Astrocyte (in vitro differentiated cells and primary cell): Measurements from ENCODE around the gene ADAMTS19. TPM values are rescaled to one million over a fixed set of nuclear protein-coding genes. Genes with fewer than 3 reads are reported as not detected.

Experiments used
- DNase-seq: peaks from one replicate; pipeline ENCODE4 v3.0.0-alpha.2; 2010; ENCODE audit warnings: low read depth
- FAIRE-seq: peaks from 2 replicates; lab custom pipeline; 2011; peaks lifted over from hg19 to GRCh38; lab: Jason Lieb, UNC
- H2AFZ ChIP-seq: 2 replicates; pipeline ENCODE4 v1.6.0; 2012; ENCODE audit warnings: low read depth, low read length, inconsistent platforms
- H3K27ac ChIP-seq: 2 replicates; pipeline ENCODE4 v1.5.1; 2011; ENCODE audit warnings: low read depth, low read length, inconsistent platforms
- H3K27me3 ChIP-seq: 2 replicates; pipeline ENCODE4 v1.6.0; 2011; ENCODE audit warnings: low read length, inconsistent platforms; ENCODE audit not compliant: insufficient read depth
- H3K36me3 ChIP-seq: 2 replicates; pipeline ENCODE4 v1.5.1; 2011; ENCODE audit warnings: low read length, inconsistent platforms; ENCODE audit not compliant: insufficient read depth
- H3K4me1 ChIP-seq: 2 replicates; pipeline ENCODE4 v1.5.1; 2011; ENCODE audit warnings: low read length, inconsistent platforms; ENCODE audit not compliant: insufficient read depth
- H3K4me2 ChIP-seq: 2 replicates; pipeline ENCODE4 v1.6.0; 2012; ENCODE audit warnings: low read length, inconsistent platforms
- H3K4me3 ChIP-seq: 2 replicates; pipeline ENCODE4 v1.5.1; 2011; ENCODE audit warnings: low read depth, mild to moderate bottlenecking, low read length, inconsistent platforms; ENCODE audit not compliant: insufficient read depth
- H3K79me2 ChIP-seq: 2 replicates; pipeline ENCODE4 v1.6.0; 2012; ENCODE audit warnings: mild to moderate bottlenecking, low read length, inconsistent platforms; ENCODE audit not compliant: insufficient read depth
- H3K9ac ChIP-seq: 2 replicates; pipeline ENCODE4 v1.6.0; 2012; ENCODE audit warnings: mild to moderate bottlenecking, low read length, inconsistent platforms
- H3K9me3 ChIP-seq: 2 replicates; pipeline ENCODE4 v1.5.1; 2012; ENCODE audit warnings: low read depth, mild to moderate bottlenecking, low read length, inconsistent platforms; ENCODE audit not compliant: insufficient read depth
- H4K20me1 ChIP-seq: 2 replicates; pipeline ENCODE4 v1.6.0; 2012; ENCODE audit warnings: low read length, inconsistent platforms; ENCODE audit not compliant: insufficient read depth
- H3K27ac Mint-ChIP-seq: one replicate; pipeline ENCODE4 v1.8.0; 2021; ENCODE audit warnings: mild to moderate bottlenecking, mixed read lengths; ENCODE audit not compliant: unreplicated experiment
- H3K27me3 Mint-ChIP-seq: one replicate; pipeline ENCODE4 v1.8.0; 2021; ENCODE audit warnings: low read depth, mixed read lengths; ENCODE audit not compliant: unreplicated experiment
- H3K36me3 Mint-ChIP-seq: one replicate; pipeline ENCODE4 v1.8.0; 2021; ENCODE audit warnings: low read depth, mixed read lengths; ENCODE audit not compliant: unreplicated experiment
- H3K4me1 Mint-ChIP-seq: one replicate; pipeline ENCODE4 v1.8.0; 2021; ENCODE audit warnings: low read depth, mixed read lengths; ENCODE audit not compliant: unreplicated experiment
- H3K4me3 Mint-ChIP-seq: one replicate; pipeline ENCODE4 v1.8.0; 2021; ENCODE audit warnings: mild to moderate bottlenecking, moderate library complexity, mixed read lengths; ENCODE audit not compliant: unreplicated experiment
- H3K9me3 Mint-ChIP-seq: one replicate; pipeline ENCODE4 v1.8.0; 2021; ENCODE audit warnings: mild to moderate bottlenecking, mixed read lengths; ENCODE audit not compliant: unreplicated experiment
- EZH2 ChIP-seq: IDR thresholded peaks from 2 replicates; pipeline ENCODE4 v1.6.1; 2012; ENCODE audit warnings: mild to moderate bottlenecking, low read length, inconsistent platforms; ENCODE audit not compliant: insufficient read depth
- total RNA-seq: library from RNA; stranded (reverse); gene quantifications from 2 replicates; pipeline ENCODE4 v1.2.1, GENCODE V29; 2021
- TF ChIP-seq, protein P1 (sequence below): IDR thresholded peaks from 2 replicates; pipeline ENCODE4 v1.5.1; 2011; ENCODE audit warnings: low read depth, mild to moderate bottlenecking, inconsistent platforms, low read length, moderate library complexity; ENCODE audit not compliant: insufficient read depth

Gene ADAMTS19
- total RNA-seq, 1 donor from 2014 or later: 0.61 TPM

DNA sequence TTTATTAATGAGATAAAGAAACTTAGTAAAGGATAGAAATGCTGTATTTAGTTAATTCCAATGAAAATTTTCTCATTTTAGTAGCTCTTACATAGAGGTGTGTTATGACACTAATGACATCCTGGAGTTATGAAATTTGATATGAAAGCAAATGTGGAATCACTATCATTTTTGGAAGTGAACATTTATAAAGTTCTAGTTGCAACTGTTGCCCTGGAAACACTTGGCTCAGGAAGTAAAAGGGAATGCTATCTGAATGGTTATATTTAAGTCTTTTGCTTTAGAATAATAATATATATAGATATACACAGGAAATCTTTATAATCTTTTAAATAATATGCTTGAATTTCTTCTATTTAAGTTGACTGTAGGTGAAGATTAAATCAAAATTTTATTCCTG lies 16.7 kb downstream of the ADAMTS19 start:
- no peak overlapping the region for H3K9ac ChIP-seq
- no peak overlapping the region for H3K4me3 ChIP-seq
- Mint-ChIP-seq H3K4me1 (no peaks in the 10 kb centered on the region), H3K36me3 (no peaks in the 10 kb centered on the region), H3K27ac (no peak overlapping the region), H3K4me3 (no peak overlapping the region), H3K27me3 (no peaks in the 10 kb centered on the region), H3K9me3 (no peaks in the 10 kb centered on the region)
- no peaks in the 10 kb centered on the region for H3K9me3 ChIP-seq
- TF ChIP-seq, protein P1, sequence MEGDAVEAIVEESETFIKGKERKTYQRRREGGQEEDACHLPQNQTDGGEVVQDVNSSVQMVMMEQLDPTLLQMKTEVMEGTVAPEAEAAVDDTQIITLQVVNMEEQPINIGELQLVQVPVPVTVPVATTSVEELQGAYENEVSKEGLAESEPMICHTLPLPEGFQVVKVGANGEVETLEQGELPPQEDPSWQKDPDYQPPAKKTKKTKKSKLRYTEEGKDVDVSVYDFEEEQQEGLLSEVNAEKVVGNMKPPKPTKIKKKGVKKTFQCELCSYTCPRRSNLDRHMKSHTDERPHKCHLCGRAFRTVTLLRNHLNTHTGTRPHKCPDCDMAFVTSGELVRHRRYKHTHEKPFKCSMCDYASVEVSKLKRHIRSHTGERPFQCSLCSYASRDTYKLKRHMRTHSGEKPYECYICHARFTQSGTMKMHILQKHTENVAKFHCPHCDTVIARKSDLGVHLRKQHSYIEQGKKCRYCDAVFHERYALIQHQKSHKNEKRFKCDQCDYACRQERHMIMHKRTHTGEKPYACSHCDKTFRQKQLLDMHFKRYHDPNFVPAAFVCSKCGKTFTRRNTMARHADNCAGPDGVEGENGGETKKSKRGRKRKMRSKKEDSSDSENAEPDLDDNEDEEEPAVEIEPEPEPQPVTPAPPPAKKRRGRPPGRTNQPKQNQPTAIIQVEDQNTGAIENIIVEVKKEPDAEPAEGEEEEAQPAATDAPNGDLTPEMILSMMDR: no peak
- TF ChIP-seq EZH2: no peak
- no peak for FAIRE-seq
- H3K4me1 ChIP-seq: no peaks in the 10 kb centered on the region
- no peaks in the 10 kb centered on the region for H4K20me1 ChIP-seq
- DNase-seq: no peak
- H3K79me2 ChIP-seq: no peaks in the 10 kb centered on the region
- no peaks in the 10 kb centered on the region for H3K27me3 ChIP-seq
- H2AFZ ChIP-seq: no peak overlapping the region
- H3K4me2 ChIP-seq: no peak overlapping the region
- no peak overlapping the region for H3K27ac ChIP-seq
- no peaks in the 10 kb centered on the region for H3K36me3 ChIP-seq

DNA sequence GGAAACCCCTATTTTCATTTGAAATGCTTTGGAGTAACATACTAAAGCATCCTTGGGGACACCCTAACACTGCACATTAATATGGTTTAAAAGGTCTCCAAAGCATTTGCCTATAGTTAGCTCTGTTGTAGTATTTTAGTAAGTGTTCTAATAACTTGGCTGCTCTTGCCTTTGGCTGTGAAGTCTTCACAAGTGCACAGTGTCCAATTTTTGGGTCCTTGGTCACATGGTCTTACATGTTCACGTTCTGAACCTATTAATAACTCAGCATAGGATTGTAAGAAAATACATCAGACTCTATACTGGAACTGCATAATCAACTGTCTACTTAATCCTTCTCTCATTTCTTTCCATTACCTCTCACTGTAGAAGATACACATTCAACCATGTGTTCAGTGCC lies 17.4 kb downstream of the ADAMTS19 start:
- no peaks in the 10 kb centered on the region for H3K27me3 ChIP-seq
- no peaks in the 10 kb centered on the region for H3K4me1 Mint-ChIP-seq
- no peaks in the 10 kb centered on the region for H3K79me2 ChIP-seq
- DNase-seq: no peak
- H3K9me3 ChIP-seq: no peaks in the 10 kb centered on the region
- FAIRE-seq: no peak
- no peak overlapping the region for H3K4me3 Mint-ChIP-seq
- H3K27me3 Mint-ChIP-seq: no peaks in the 10 kb centered on the region
- H3K36me3 Mint-ChIP-seq: no peaks in the 10 kb centered on the region
- H2AFZ ChIP-seq: no peak overlapping the region
- no peak overlapping the region for H3K27ac Mint-ChIP-seq
- no peaks in the 10 kb centered on the region for H3K9me3 Mint-ChIP-seq
- no peak overlapping the region for H3K9ac ChIP-seq
- no peak overlapping the region for H3K4me3 ChIP-seq
- no peaks in the 10 kb centered on the region for H4K20me1 ChIP-seq
- H3K27ac ChIP-seq: no peak overlapping the region
- TF ChIP-seq, protein P1: no peak
- TF ChIP-seq EZH2: no peak
- H3K4me2 ChIP-seq: no peak overlapping the region
- H3K4me1 ChIP-seq: no peaks in the 10 kb centered on the region
- H3K36me3 ChIP-seq: no peaks in the 10 kb centered on the region

DNA sequence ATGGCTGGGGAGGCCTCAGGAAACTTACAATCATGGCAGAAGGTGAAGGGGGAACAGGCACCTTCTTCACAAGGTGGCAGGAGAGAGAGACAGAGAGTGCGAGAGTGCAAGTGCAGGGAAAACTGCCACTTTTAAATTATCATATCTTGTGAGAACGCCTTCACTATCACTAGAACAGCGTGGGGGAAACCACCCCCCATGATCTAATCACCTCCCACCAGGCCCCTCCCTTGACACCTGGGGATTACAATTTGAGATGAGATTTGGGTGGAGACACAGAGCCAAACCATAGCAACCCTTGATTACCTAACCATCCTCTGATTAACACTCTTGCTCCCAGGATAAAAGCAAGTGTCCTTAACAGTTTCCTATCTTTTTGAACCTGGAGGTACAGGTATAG lies 21.1 kb downstream of the ADAMTS19 start:
- Histone ChIP-seq H3K9ac (no peak overlapping the region), H3K4me1 (no peaks in the 10 kb centered on the region), H2AFZ (no peak overlapping the region), H3K27ac (no peak overlapping the region), H3K4me3 (no peak overlapping the region), H3K79me2 (no peaks in the 10 kb centered on the region), H3K27me3 (no peaks in the 10 kb centered on the region), H3K36me3 (no peaks in the 10 kb centered on the region), H4K20me1 (no peaks in the 10 kb centered on the region), H3K4me2 (no peak overlapping the region), H3K9me3 (no peaks in the 10 kb centered on the region)
- Mint-ChIP-seq H3K9me3 (no peaks in the 10 kb centered on the region), H3K27ac (no peak overlapping the region), H3K27me3 (no peaks in the 10 kb centered on the region), H3K36me3 (no peaks in the 10 kb centered on the region), H3K4me1 (no peaks in the 10 kb centered on the region), H3K4me3 (no peak overlapping the region)
- FAIRE-seq (no peak), DNase-seq (no peak)
- TF ChIP-seq, protein P1: no peak
- no peak for TF ChIP-seq EZH2
